OCI-M2 (cell line): ENCODE data around the gene AGAP3.

Experiments used
- DNase-seq: peaks from one replicate; lab custom pipeline; 2025; ENCODE audit not compliant: unreplicated experiment; lab: John Stamatoyannopoulos, UW

Gene AGAP3

DNA sequence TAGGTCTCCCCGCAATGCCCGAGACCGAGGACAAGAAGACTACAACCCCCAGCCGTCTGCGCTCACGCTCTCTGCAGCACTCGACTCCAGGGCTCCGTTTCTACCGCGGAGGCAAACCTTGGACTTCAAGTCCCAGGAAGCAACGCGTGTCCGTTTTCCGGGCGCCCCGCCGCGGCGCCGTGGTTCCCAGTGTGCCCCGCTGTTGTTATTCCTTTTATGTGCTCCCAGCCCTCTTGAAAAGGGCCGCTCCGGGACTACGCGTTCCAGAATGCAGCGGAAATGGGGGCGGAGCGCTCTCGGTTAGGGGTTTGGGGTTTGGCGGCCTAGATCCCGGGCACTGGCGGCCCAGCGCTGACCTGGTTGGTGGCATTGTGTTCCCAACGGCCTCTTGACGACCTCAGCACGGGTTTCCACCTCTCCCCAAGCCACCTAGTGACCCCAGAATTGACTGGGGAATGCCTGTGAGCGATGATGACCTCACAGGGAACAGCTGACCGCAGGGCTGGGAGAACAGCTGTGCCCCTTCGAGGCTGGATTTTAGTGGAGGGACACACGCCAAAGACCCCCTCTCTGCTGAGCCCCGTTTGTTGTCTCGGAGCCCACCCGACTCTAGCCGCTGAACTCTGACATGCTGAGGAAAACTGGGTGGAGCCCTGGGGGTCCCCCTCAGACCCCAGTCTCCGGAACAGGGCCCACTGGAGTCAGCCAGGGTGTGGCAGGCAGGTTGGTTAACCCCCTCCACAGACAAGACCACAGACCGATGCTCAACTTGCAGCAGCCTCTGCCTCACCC is 28.1 kb upstream of the AGAP3 start:
- peak; percentile 98 for DNase-seq

DNA sequence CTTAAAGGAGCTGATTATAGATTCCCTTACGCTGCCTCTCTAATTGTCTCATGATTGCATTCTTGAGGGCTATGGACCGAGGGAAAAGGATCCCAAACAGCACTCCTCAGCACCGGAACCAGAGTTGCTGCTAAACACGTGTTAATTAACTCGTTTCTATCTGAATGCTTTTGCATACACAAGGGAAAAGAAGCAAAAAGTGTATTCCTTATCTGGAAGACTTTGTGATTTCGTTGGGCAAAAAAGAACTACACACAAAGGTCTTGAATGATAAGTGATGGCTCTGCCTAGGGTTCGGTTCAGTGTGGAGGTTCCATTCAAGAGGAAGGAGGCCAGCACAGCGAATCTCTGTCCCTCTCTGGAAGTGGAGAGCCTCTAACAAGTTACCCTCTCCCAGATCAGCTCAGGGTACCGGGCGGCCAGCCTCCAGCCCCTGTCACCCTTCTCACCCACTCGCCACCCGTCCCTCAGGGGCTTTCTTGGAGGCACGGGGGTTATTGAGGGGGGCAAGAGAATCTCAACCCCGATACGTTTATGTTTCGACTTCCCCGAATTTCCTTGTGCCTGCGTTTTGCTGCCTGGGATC is 27.4 kb upstream of the AGAP3 start:
- DNase-seq: no peak

DNA sequence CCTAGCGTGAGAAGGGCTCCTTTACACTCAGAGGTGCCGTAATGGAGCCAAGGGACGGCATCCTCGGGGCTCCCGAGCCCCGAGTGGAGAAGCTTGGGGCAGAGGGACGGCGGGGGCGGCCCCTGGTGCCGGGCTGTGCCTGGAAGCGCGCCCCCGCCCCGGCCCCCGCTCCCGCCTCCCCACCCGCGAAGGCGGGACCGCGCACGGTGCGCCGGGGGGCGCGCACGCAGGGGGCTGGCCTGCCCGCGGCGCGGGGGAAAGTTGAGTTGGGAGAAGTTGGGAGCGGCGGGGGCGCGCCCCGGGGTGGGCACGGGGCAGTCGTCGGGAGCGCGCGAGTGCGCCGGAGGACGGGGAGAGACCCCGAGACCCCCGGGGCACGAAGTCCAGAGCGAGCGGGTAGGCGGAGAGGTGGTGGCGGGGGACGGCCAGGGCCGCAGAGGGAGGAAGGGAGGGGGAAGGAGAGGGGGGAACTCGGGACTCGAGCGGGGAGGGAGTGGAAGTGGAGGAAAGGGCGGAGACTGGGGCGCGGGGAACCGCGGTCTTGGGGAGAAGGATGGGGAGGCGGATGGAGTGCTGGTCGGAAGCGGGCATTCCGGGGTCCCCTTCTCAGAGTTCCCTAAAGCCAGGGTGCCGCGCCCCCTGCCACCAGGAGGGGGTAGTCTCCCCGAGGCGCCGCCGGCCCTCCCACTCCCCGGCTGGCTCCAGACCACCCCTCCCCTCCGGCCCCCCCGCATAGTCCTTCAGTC is 26.7 kb upstream of the AGAP3 start, which contains the start of gene SLC4A2:
Gene SLC4A2, plus strand, starts transcription at position 223 of the 746 bp plus-strand sequence. CDS start 2,399 bp downstream, outside the sequence.
- no peak for DNase-seq

DNA sequence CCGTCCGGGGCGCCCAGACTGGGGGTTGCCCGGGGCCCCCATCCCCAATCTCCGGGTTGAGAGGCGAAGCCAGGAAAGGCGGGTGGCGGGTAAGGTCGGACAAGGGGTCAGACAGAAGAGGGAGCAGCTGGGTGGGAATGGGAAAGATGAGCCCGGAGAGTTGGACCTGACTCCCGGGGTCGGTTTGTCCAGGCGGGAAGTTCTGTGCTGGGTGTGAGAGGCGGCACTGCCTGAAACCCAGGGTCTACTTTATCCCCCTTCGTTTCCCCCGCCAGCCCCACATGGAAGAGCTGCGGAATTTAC is 26.2 kb upstream of the AGAP3 start:
- no peak for DNase-seq

DNA sequence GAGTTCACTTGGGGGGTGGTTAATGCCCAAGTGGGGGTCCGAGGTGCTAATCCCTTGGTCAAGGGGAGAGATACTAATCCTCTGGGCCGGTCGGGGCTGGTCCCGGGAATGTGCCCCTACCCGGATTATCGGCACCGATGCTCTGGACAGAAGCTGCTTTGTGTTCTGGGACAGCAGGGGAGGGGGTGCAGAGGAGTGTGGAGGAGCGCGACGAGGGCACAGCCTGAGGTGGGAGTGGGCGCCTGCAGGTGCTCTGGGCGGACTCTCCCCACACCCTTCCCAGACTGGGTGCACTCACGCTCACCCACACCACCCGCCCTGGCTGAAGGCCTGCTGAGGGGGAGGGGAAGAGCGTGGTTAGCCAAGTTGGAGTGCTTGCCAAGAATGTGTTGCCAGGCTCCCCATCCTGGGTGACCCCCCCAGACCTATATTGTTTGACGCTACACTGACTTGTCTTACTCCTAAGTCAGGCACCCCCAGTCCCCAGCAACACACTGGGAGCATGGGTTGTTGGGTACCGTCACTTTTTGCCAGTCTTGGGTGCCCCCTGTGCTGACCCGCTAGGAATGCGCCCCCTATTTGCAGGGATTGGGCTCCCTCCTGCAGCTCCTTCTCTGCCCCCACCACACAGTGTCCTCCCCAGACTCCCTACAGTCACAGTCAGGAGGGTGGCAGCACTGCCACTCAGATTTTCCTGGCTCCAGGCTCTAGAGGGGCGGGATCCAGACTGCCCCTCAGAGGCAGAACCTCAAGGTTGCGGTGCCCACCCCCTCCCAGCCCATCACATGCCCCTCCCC is 25.7 kb upstream of the AGAP3 start:
- DNase-seq: no peak

DNA sequence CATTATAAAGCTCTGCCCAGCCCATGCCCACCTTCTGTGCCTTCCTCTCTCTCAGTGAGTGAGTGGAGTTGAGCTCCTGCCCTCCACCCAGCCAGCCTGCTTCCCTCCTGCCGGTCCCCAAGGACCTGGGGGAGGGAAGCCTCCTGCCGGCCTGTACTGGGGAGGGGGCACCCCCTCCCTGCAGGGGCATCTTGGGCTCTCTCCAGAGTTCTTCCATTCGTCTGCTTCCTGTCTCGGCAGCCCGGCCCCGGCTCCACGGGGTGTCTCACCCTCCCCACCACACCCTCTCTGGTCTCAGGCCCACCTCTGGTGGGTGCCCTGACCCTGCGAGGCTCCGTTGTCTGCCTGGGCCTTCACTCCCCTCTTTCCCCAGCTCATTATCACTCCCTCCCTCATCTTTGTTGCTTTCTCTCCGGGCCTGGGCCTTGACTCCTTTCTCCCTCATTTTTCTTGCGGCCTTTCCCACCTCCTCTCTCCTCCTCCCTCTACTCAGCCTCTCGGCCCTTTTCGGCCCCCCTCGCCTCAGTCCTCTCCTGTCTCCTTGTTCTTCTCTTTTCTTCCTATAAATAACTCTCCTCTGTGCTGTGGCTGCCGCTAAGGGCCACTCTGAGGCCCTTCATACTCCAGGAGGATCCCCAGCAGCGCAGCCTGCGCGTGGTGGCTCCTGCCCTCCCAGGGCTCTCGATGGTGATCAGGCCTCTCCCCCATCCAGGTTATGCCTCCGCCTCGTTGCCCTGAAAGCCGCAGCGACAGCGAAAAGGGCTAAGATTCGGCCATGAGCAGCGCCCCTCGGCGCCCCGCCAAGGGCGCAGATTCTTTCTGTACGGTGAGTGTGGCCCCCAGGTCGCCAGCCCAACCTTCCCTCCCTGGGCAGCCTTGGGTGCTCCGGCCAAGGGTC is 24.8 kb upstream of the AGAP3 start:
- no peak for DNase-seq

DNA sequence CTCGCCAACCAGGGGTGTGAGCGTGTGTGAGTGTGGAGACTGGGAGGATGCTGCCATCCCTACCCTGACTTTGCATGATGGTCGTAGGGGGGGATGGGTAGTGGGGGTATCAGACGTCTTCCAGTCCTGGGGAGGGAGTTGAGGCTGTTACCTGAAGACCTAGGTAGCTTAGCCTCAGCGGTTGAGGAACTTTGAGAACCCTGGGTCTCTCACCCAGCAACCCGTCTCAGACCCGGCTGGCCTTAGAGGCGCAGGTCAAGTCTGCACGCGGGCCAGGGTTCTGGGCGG is 24.2 kb upstream of the AGAP3 start:
- DNase-seq: no peak

DNA sequence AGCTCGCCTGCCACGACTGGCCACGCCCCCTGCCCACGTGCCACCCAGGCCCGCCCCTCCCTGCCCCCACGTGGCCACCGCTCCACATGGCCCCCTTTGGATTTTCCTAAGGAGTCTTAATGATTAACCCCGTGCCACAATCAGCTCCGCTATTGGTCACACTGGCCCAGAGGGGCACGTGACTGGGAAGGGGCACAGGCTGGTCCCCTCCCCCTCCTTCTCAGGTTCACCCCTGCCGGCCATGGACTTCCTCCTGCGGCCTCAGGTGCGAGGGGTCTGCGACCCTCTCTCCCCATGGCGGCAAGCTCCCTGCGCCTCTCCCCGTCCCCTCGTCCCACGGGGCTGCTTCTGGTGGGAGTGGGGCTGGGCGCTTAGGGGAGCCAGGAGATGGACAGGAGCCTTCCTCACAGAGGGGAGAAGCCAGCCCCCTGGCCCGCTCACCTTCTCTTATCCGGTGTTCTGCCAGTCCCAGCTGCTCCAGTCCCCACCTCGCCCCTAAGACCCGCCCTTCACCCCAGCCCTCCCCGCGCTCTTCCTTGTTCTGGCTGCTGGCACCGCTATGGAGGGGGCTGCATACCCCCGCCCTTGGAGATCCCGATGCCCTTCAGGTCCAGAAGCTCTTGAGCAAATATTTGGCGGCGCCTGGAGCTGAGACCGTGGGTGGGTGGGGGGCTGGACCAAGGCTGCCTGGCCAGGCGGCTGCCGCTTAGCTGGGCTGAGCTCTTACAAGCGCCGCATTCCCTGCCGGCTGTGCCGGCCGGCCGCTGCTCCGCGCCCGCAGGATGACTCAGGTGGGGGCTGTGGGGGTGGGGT is 23.7 kb upstream of the AGAP3 start:
- no peak for DNase-seq

DNA sequence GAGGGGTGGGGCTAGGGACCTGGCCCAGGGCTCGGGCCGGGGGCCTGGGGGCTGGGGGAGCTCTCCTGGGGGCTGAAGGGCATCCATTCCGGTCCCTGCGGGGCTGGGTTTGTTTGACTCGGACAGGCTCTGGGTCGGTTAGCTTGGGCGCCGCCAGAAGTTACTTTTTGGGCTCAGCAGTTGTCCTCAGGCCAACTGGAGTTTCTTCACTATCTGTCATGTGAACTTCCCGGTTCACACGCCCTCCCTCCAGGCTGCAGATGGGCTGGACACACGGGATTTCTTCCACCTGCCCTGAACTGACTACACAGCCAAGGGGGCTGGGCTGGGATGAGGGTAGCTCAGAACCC is 23.1 kb upstream of the AGAP3 start:
- no peak for DNase-seq

DNA sequence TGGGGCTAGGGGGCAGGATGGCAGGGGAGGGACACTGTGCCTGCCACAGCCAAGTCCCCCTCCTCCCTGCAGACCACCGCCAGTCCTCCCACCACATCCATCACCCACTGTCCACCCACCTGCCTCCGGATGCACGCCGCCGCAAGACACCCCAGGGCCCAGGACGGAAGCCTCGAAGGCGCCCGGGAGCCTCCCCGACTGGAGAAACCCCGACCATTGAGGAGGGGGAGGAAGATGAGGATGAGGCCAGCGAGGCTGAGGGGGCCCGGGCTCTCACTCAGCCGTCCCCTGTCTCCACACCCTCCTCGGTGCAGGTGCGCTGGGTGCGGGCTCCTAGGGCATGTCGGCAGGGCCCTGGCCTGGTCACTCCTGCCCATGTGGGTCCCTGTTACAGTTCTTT is 21.8 kb upstream of the AGAP3 start:
- DNase-seq: no peak

DNA sequence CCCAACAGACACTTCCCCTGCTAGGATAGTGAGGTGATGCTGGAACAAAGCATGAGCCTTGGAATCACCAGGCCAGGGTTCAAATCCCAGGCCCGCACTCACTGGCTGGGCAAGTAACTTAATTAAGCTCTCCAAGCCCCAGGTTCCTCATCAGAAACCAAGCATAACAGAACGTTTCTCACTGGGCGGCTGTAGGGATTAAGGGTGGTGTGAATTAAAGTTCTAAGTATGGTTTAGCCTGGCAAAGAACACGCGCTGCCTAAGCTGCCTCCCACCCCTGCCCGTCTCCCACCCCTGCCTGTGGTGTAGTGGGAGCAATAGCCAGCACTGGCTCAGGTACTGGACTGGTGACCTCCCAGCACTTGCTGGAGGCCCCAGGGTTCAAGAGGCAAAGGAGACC is 21.3 kb upstream of the AGAP3 start:
- no peak for DNase-seq

DNA sequence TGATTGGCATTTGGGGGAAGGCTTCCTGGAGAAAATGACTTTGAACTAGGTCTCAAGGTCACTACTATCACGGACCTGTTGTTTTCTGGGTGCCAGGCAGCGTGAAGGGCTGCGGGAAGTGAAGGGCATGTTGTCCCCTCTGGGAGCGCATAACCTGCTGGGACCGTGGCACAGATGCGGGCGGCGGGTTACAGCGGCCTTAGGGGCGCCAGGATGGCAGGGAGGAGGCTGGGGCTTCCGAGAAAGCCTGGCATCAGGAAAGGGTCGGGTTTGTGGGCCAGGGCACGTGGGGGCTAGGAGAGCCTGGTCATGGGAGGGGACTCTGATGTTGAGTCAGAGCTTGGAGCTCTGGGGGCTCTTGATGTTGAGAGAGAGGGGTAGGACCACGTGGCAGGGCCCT is 20.8 kb upstream of the AGAP3 start:
- DNase-seq: no peak

DNA sequence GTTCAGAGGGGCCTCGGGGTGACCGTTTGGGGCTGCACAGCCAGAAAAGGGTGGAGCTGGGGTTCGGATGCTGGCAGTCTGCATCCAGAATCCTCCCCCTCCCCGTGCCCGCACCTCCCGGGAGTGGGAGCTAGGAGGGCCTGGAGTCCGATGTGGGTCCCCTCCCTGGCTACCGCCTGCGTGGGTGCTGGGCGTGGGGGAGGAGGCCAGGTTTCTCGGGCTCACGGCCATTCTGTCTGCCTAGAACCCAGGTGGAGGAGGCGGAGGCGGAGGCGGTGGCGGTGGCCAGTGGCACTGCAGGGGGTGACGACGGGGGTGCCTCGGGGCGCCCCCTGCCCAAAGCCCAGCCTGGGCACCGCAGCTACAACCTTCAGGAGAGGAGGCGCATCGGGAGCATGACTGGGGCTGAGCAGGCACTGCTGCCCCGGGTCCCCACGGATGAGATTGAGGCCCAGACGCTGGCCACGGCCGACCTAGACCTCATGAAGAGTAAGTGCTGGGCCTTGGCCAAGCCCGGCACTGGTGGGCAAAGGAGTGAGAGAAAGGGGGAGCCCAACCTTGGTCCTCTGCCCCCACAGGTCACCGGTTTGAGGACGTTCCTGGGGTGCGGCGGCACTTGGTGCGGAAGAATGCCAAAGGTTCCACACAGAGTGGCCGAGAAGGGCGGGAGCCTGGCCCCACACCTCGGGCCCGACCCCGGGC is 19.9 kb upstream of the AGAP3 start:
- no peak for DNase-seq

DNA sequence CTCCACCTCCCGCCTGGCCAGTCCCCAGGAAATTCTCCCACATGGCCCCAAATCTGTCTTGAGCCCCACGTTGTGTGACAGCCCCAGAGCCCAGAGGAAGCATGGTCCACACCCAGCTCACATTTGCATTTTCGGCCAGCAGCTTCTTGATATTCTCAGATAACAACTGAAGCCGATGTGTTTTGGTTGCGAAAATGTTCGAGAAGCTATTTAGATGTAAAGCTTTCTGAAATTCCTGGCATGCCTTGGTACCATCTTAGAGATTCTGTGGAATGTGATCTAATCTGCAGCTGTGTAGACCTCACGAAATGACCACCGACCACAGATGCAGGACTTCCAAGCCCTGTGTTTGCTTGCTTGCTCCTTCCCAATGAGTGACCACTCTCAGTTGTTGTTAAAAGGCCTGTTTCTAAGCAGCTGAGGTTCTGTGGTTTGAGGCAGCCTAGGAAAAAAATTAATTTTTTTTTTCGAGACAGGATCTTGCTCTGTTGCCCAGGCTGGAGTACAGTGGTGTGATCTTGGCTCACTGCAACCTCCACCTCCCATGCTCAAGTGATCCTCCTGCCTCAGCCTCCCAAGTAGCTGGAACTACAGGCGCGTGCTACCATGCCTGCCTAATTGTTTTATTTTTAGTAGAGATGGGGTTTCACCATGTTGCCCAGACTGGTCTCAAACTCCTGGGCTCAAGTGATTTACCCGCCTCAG is 18.1 kb upstream of the AGAP3 start:
- DNase-seq: no peak

DNA sequence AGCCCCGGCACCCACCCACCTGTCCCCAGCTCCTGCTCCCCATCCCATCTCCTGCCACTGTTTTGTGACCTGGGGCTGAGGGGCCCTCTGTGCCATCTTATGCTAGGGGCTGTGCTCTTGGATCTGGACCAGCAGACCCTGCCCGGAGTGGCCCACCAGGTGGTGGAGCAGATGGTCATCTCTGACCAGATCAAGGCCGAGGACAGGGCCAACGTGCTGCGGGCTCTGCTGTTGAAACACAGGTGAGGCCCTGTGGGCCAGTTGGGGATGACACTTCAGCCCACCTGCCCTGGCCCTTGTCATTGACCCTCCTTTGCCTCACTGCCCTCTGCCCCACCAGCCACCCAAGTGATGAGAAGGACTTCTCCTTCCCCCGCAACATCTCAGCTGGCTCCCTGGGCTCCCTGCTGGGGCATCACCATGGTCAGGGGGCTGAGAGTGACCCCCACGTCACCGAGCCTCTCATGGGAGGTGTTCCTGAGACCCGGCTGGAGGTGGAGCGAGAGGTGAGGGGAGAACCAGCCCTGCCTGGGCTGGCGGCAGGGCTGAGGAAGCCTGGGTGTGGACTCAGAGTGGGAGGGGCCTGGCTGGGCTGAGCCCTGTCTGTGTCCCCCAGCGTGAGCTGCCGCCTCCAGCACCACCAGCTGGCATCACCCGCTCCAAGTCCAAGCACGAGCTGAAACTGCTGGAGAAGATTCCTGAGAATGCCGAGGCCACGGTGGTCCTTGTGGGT is 16.3 kb upstream of the AGAP3 start:
- DNase-seq: no peak

DNA sequence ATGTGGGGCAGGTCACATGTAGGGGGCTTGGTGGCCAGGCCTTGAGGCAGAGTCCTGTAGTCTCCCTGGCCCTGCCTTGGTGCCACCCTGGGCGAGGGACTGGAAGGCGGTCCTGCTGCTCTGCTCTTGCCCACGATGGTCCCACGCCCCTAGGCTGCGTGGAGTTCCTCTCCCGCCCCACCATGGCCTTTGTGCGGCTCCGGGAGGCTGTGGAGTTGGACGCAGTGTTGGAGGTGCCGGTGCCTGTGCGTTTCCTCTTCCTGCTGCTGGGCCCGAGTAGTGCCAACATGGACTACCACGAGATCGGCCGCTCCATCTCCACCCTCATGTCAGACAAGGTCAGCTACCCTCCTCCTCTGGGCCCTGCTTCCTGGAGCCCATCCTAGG is 15.7 kb upstream of the AGAP3 start:
- DNase-seq: no peak

DNA sequence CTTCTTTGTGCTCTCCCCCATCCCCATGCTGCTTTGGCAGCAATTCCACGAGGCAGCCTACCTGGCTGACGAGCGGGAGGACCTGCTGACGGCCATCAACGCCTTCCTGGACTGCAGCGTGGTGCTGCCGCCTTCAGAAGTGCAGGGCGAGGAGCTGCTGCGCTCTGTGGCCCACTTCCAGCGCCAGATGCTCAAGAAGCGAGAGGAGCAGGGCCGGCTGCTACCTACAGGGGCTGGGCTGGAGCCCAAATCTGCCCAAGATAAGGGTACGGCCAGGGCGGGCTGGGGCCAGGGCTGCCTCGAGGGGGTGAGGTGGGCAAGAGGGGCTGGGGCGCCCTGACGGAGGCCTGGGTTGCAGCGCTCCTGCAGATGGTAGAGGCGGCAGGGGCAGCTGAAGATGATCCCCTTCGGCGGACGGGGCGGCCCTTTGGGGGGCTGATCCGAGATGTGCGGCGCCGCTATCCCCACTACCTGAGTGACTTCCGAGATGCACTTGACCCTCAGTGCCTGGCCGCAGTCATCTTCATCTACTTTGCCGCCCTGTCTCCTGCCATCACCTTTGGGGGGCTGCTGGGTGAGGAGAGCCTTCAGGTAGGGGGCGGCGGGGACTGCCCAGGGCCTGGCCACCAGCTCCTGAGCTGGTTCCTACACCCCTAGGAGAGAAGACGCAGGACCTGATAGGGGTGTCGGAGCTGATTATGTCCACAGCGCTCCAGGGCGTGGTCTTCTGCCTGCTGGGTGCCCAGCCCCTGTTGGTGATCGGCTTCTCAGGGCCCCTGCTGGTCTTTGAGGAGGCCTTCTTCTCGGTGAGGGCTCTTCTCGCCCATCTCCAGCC is 15.0 kb upstream of the AGAP3 start:
- no peak for DNase-seq
